ENCODE data around the gene B4GALNT1.

DNA sequence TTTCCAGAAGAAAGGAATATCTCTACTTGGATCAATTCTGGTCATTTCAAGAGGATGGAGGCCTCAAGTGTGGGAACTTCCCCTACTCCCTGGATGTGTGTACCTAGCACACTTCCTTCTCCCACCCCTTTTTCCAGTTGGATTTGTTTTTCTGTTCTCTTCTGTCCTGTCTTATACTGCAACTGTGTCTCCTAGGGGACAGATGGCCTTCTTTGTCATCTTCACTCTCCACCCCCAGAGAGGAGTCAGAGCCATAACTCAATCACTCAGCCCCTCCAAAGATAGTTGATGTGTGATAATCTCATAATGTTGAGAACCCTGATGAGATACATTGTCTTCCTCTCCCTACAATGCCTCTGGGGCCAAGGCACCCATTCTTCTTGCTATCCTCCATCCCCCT is 30.5 kb downstream of the B4GALNT1 start:
- TF ChIP-seq POLR2A (IDR thresholded peaks at IDR 0.05): no peak
- TF ChIP-seq CTCF (IDR thresholded peaks at IDR 0.05): no peak
